ENCODE results near the gene ZNF385B. TPM values are rescaled to one million over a fixed set of nuclear protein-coding genes. Genes with fewer than 3 reads are reported as not detected.
"Not testable (repeated sequence)": the region's sequence is repeated elsewhere in the genome, so short reads cannot be mapped to it uniquely, and the experiment has no call there.

The ZNF385B gene
- 18.4 TPM for total RNA-seq

GRCh38 chr2:179861416-179862067 is at the start of gene ZNF385B:
Gene ZNF385B (minus strand): TSS chr2:179861612.
- DNase-seq: no peak

- DNase-seq: no peak
These were observed 49.3 kb upstream of the ZNF385B start for GRCh38 chr2:179910735-179911113.

- DNase-seq: no peak
These were observed 48.7 kb upstream of the ZNF385B start for GRCh38 chr2:179909845-179910734.

- no peak for DNase-seq
These were observed 39.2 kb upstream of the ZNF385B start for GRCh38 chr2:179900655-179901054.

- no peak for DNase-seq
These were observed 38.3 kb upstream of the ZNF385B start for GRCh38 chr2:179899666-179900065.

GRCh38 chr2:179898873-179899272 is 37.5 kb upstream of the ZNF385B start:
- DNase-seq: no peak

- DNase-seq: no peak
These were observed 32.2 kb upstream of the ZNF385B start for GRCh38 chr2:179893616-179894015.

- DNase-seq: no peak
These were observed 29.8 kb upstream of the ZNF385B start for GRCh38 chr2:179891237-179891636.

GRCh38 chr2:179890666-179891065 is 29.3 kb upstream of the ZNF385B start:
- no peak for DNase-seq

GRCh38 chr2:179888642-179889041 is 27.2 kb upstream of the ZNF385B start:
- DNase-seq: not testable (repeated sequence)

- no peak for DNase-seq
These were observed 22.8 kb upstream of the ZNF385B start for GRCh38 chr2:179884193-179884592.

GRCh38 chr2:179882851-179883806 is 21.7 kb upstream of the ZNF385B start:
- no peak for DNase-seq

- DNase-seq: no peak
These were observed 16.4 kb upstream of the ZNF385B start for GRCh38 chr2:179877601-179878364.

- no peak for DNase-seq
These were observed 14.9 kb upstream of the ZNF385B start for GRCh38 chr2:179876266-179876665.

GRCh38 chr2:179875864-179876263 is 14.5 kb upstream of the ZNF385B start:
- DNase-seq: no peak

- DNase-seq: no peak
These were observed 1.6 kb upstream of the ZNF385B start for GRCh38 chr2:179862898-179863458.

- DNase-seq: no peak
These were observed 391 bp downstream of the ZNF385B start for GRCh38 chr2:179861027-179861415.

GRCh38 chr2:179860255-179861026 is 971 bp downstream of the ZNF385B start:
- DNase-seq: peak; percentile 36

- no peak for DNase-seq
These were observed 1.9 kb downstream of the ZNF385B start for GRCh38 chr2:179859523-179859922.

- no peak for DNase-seq
These were observed 4.2 kb downstream of the ZNF385B start for GRCh38 chr2:179857236-179857635.

- no peak for DNase-seq
These were observed 5.2 kb downstream of the ZNF385B start for GRCh38 chr2:179856205-179856604.

All from occipital lobe (tissue), 2 donors.